GM12878 (cell line): Measurements from ENCODE around the gene DENND1A. TPM values are rescaled to one million over a fixed set of nuclear protein-coding genes. Genes with fewer than 3 reads are reported as not detected.

Experiments
- ATAC-seq: fragments of 200-7000 bp; cut with Tn5 transposase; 3 replicates; pipeline ENCODE4 v1.9.1; 2020; ENCODE audit warnings: mild to moderate bottlenecking, moderate library complexity
- BruUV-seq: library from RNA; stranded (reverse); fragments of 400-500 nt; replicated peaks from 2 replicates; lab custom pipeline; 2021; lab: Mats Ljungman, UMichigan
- CTCF ChIA-PET: fragments of 300-600 bp; sonication (Branson Sonifier 250); formaldehyde crosslinking; extraction: SDS; loops from one replicate; lab custom pipeline; 2021; ENCODE audit warnings: inconsistent platforms; lab: Yijun Ruan, JAX
- POLR2A ChIA-PET: fragments of 350-600 bp; formaldehyde crosslinking; extraction: SDS; loops from one replicate; lab custom pipeline; 2021; ENCODE audit warnings: inconsistent platforms; lab: Charles Lee
- RAD21 ChIA-PET: fragments of 300-600 bp; sonication (Branson Sonifier 250); formaldehyde crosslinking; loops from one replicate; lab custom pipeline; 2023; ENCODE audit warnings: antibody characterized with exemption; ENCODE audit not compliant: unreplicated experiment; lab: Charles Lee
- SMC1A ChIA-PET: fragments of 300-600 bp; sonication (Branson Sonifier 250); formaldehyde crosslinking; loops from one replicate; lab custom pipeline; 2023; ENCODE audit not compliant: unreplicated experiment, uncharacterized antibody; lab: Charles Lee
- DNase-seq: peaks from one replicate; pipeline ENCODE4 v3.0.0-alpha.2; 2011; ENCODE audit warnings: low read depth, low spot score
- FAIRE-seq: peaks from 3 replicates; lab custom pipeline; 2011; peaks lifted over from hg19 to GRCh38; lab: Jason Lieb, UNC
- H2AFZ ChIP-seq: 2 replicates; pipeline ENCODE4 v1.6.0; 2011; ENCODE audit warnings: low read depth, low read length, control low read depth; ENCODE audit not compliant: control insufficient read depth
- H3K27ac ChIP-seq: 2 replicates; pipeline ENCODE4 v1.5.1; 2011; ENCODE audit warnings: control low read depth; ENCODE audit not compliant: control insufficient read depth, insufficient read depth
- H3K27me3 ChIP-seq, 2 experiments: replicated peaks in 1 of 2; 2 replicates each; pipeline versions ENCODE4 v1.6.0 to v1.6.1; 2011; ENCODE audit warnings: low read length in 1 of 2; ENCODE audit not compliant: control insufficient read depth in 2 of 2, insufficient read depth in 2 of 2
- H3K36me3 ChIP-seq, 2 experiments: 2 replicates each; pipeline ENCODE4 v1.5.1; 2011; ENCODE audit warnings: low read length in 1 of 2; ENCODE audit not compliant: control insufficient read depth in 2 of 2, insufficient read depth in 2 of 2
- H3K4me1 ChIP-seq: 2 replicates; pipeline ENCODE4 v1.6.1; 2011; ENCODE audit warnings: mild to moderate bottlenecking, low read length, moderate library complexity, mixed read lengths; ENCODE audit not compliant: control insufficient read depth, insufficient read depth
- H3K4me2 ChIP-seq: 2 replicates; pipeline ENCODE4 v1.6.0; 2011; ENCODE audit warnings: control low read depth; ENCODE audit not compliant: control insufficient read depth, insufficient read depth
- H3K4me3 ChIP-seq: fragments of 200-600 bp; sonication (generic); 2 replicates; pipeline ENCODE4 v1.5.1; 2016
- H3K79me2 ChIP-seq: 2 replicates; pipeline ENCODE4 v1.6.0; 2011; ENCODE audit warnings: low read length; ENCODE audit not compliant: control insufficient read depth, insufficient read depth
- H3K9ac ChIP-seq: 2 replicates; pipeline ENCODE4 v1.8.0; 2011; ENCODE audit warnings: low read length, control low read depth, mixed read lengths; ENCODE audit not compliant: control insufficient read depth, insufficient read depth
- H3K9me3 ChIP-seq: replicated peaks from 3 replicates; pipeline ENCODE4 v1.5.1; 2011; ENCODE audit warnings: mild to moderate bottlenecking, low read length; ENCODE audit not compliant: control insufficient read depth, insufficient read depth
- H4K20me1 ChIP-seq: 2 replicates; pipeline ENCODE4 v1.6.0; 2011; ENCODE audit not compliant: control insufficient read depth, insufficient read depth
- ASH2L ChIP-seq: fragments of 300-600, 200-600 bp; sonication (generic); IDR thresholded peaks from 2 replicates; pipeline ENCODE4 v1.6.1; 2017; ENCODE audit warnings: low read depth, mild to moderate bottlenecking, borderline replicate concordance
- BCL3 ChIP-seq: IDR thresholded peaks from 2 replicates; pipeline ENCODE4 v1.6.1; 2011; ENCODE audit warnings: borderline replicate concordance, low read depth, mild to moderate bottlenecking, moderate library complexity, low read length; ENCODE audit not compliant: insufficient read depth, poor library complexity, severe bottlenecking
- BHLHE40 ChIP-seq, 2 experiments: fragments of 450-650 bp in 1 of 2; IDR thresholded peaks; 2 replicates each; pipeline ENCODE4 v1.6.1; 2011 to 2017; ENCODE audit warnings: low read depth in 2 of 2, borderline replicate concordance in 1 of 2, improper control_type of control experiment in 1 of 2, low read length in 1 of 2, mild to moderate bottlenecking in 1 of 2
- BMI1 ChIP-seq: fragments of 450-650 bp; IDR thresholded peaks from 2 replicates; pipeline ENCODE4 v1.6.1; 2016; ENCODE audit warnings: mild to moderate bottlenecking, moderate library complexity, borderline replicate concordance
- FOXM1 ChIP-seq: IDR thresholded peaks from 2 replicates; pipeline ENCODE4 v1.6.1; 2012; ENCODE audit warnings: low read depth, mild to moderate bottlenecking, inconsistent platforms, low read length, moderate library complexity
- KDM1A ChIP-seq: fragments of 200-600 bp; sonication (generic); IDR thresholded peaks from 2 replicates; pipeline ENCODE4 v1.6.1; 2016; ENCODE audit warnings: borderline replicate concordance
- MAX ChIP-seq: IDR thresholded peaks from 2 replicates; pipeline ENCODE4 v1.6.1; 2012; ENCODE audit warnings: low read depth, low read length, improper control_type of control experiment
- MTA3 ChIP-seq: IDR thresholded peaks from 2 replicates; pipeline ENCODE4 v1.6.1; 2012; ENCODE audit warnings: low read length, inconsistent platforms, borderline replicate concordance
- MYB ChIP-seq: fragments of 150-350 bp; IDR thresholded peaks from 2 replicates; pipeline ENCODE4 v1.6.1; 2014; ENCODE audit warnings: mild to moderate bottlenecking, low read depth, low read length, borderline replicate concordance
- NR2C1 ChIP-seq: fragments of 450-650 bp; IDR thresholded peaks from 2 replicates; pipeline ENCODE4 v1.6.1; 2017; ENCODE audit warnings: antibody characterized with exemption, mild to moderate bottlenecking, moderate library complexity
- PBX3 ChIP-seq: IDR thresholded peaks from 2 replicates; pipeline ENCODE4 v1.6.1; 2011; ENCODE audit warnings: mild to moderate bottlenecking, low read depth, low read length, moderate library complexity; ENCODE audit not compliant: insufficient replicate concordance
- RBBP5 ChIP-seq: fragments of 200-600 bp; sonication (generic); conservative IDR thresholded peaks from 2 replicates; pipeline ENCODE4 v1.6.1; 2016
- SPI1 ChIP-seq: IDR thresholded peaks from 2 replicates; pipeline ENCODE4 v1.6.1; 2011; ENCODE audit warnings: low read depth, mild to moderate bottlenecking, low read length, moderate library complexity, borderline replicate concordance; ENCODE audit not compliant: insufficient read depth
- TARDBP ChIP-seq: IDR thresholded peaks from 2 replicates; pipeline ENCODE4 v1.6.1; 2016; ENCODE audit warnings: borderline replicate concordance
- WRNIP1 ChIP-seq: IDR thresholded peaks from 2 replicates; pipeline ENCODE4 v1.6.1; 2011; ENCODE audit warnings: low read depth, low read length, improper control_type of control experiment, borderline replicate concordance
- YBX1 ChIP-seq: fragments of 450-650 bp; IDR thresholded peaks from 2 replicates; pipeline ENCODE4 v1.6.1; 2016; ENCODE audit warnings: antibody characterized with exemption
- WGBS: methylation state at CpG from one replicate; pipeline ENCODE4 v1.1.6; 2016; ENCODE audit warnings: low lambda C conversion rate; ENCODE audit not compliant: insufficient replicate concordance, insufficient coverage; ENCODE audit errors: missing lambda C conversion rate; 5-methylcytosine and 5-hydroxymethylcytosine counted together
- in situ Hi-C: fragments of 300-500 bp; cut with MboI; formaldehyde crosslinking; loops from 9 replicates; pipeline ENCODE4 v1.14.3; 2018; ENCODE audit warnings: mixed read lengths
- intact Hi-C: fragments of 100-400 bp; cut with micrococcal nuclease; formaldehyde crosslinking; loops from one replicate; pipeline ENCODE4 v1.14.2; 2022; ENCODE audit not compliant: unreplicated experiment
- polyA plus RNA-seq, 11 experiments: library from polyadenylated mRNA; depleted of rRNA in 4 of 11; unstranded in 6 of 11; stranded (reverse) in 5 of 11; fragments of >200 nt; fragmentation: Nextera tagmentation in 4 of 11; fragmentation: Illumina TruSeq in 1 of 11; extraction: Ambion mirVana in 4 of 11; extraction: Trizol in 1 of 11; gene quantifications; 1 replicate in 1 of 11; 2 replicates in 10 of 11; pipeline versions ENCODE4 v1.2.1 to v1.2.3, GENCODE V29; 2011 to 2016; ENCODE audit warnings: inconsistent platforms in 2 of 11, missing spikeins in 2 of 11, low read depth in 1 of 11
- total RNA-seq, 4 experiments: library from RNA; depleted of rRNA in 3 of 4; stranded (reverse); fragments of >200 nt in 3 of 4; fragmentation: Illumina TruSeq in 1 of 4; extraction: Trizol in 1 of 4; gene quantifications; 2 replicates each; pipeline versions ENCODE4 v1.2.1 to v1.2.3, GENCODE V29; 2013 to 2021
- TF ChIP-seq, protein P1 (sequence below): IDR thresholded peaks from 2 replicates; pipeline ENCODE4 v1.6.1; 2012; ENCODE audit warnings: mild to moderate bottlenecking, low read depth, low read length

The DENND1A gene
- total and polyA plus RNA-seq, 10 of the 15 experiments (the other 5 are each of a cell fraction or from before 2014, with no cell fraction given), result 14.1 to 48.6 (median 35.2) TPM

DNA sequence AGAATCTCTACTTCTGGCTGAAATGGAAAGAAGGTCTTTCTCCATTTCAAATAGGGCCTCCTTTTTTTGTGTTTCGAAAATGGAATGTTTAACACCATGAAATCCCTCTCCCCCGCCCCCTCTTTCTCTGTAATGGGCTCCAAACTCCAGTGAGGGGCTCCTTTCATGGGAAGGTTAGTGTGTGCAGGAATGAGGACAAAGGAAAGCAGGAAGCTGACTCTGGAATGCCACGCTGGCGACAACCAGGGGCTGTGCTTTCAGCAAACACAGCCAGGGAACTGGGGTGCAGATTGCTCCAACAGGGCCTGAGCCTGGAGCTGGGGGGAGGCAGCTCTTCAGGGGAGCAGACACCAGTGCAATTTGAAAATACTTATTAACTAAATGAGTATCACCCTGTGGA, 491.1 kb downstream of the DENND1A start:
- no peak overlapping the region for H3K27ac ChIP-seq
- BruUV-seq, result no TSS peak
- WGBS, result 91% methylated on average over 4 of the region's 4 CpGs
- no peaks in the 10 kb centered on the region for H3K9me3 ChIP-seq
- H3K79me2 ChIP-seq, result no peaks in the 10 kb centered on the region
- in situ Hi-C loops (no loop called here), intact Hi-C loops (no loop called here)
- H4K20me1 ChIP-seq, result no peaks in the 10 kb centered on the region
- ChIA-PET POLR2A (no interaction called here), CTCF (interaction anchor here (0.7 kb wide), 1 partner anchor 9 kb away, joined by 3 read pairs; no protein-coding TSS in a partner anchor), RAD21 (no interaction called here), SMC1A (no interaction called here)
- no peak for DNase-seq
- H2AFZ ChIP-seq, result no peak overlapping the region
- no peak for TF ChIP-seq WRNIP1
- no peak for TF ChIP-seq MYB
- TF ChIP-seq BHLHE40 (IDR thresholded peaks at IDR 0.05; ENCODE audit: borderline replicate concordance in 1 of 2, low read depth in 2 of 2, low read length in 1 of 2), result no peak
- no peak for TF ChIP-seq FOXM1
- no peak for TF ChIP-seq MTA3
- TF ChIP-seq NR2C1, result no peak
- no peak for TF ChIP-seq MAX
- TF ChIP-seq, protein P1, sequence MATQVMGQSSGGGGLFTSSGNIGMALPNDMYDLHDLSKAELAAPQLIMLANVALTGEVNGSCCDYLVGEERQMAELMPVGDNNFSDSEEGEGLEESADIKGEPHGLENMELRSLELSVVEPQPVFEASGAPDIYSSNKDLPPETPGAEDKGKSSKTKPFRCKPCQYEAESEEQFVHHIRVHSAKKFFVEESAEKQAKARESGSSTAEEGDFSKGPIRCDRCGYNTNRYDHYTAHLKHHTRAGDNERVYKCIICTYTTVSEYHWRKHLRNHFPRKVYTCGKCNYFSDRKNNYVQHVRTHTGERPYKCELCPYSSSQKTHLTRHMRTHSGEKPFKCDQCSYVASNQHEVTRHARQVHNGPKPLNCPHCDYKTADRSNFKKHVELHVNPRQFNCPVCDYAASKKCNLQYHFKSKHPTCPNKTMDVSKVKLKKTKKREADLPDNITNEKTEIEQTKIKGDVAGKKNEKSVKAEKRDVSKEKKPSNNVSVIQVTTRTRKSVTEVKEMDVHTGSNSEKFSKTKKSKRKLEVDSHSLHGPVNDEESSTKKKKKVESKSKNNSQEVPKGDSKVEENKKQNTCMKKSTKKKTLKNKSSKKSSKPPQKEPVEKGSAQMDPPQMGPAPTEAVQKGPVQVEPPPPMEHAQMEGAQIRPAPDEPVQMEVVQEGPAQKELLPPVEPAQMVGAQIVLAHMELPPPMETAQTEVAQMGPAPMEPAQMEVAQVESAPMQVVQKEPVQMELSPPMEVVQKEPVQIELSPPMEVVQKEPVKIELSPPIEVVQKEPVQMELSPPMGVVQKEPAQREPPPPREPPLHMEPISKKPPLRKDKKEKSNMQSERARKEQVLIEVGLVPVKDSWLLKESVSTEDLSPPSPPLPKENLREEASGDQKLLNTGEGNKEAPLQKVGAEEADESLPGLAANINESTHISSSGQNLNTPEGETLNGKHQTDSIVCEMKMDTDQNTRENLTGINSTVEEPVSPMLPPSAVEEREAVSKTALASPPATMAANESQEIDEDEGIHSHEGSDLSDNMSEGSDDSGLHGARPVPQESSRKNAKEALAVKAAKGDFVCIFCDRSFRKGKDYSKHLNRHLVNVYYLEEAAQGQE, result no peak
- TF ChIP-seq TARDBP, result no peak
- TF ChIP-seq YBX1, result no peak
- TF ChIP-seq SPI1, result no peak
- no peak for TF ChIP-seq BCL3
- TF ChIP-seq ASH2L, result no peak
- no peak for TF ChIP-seq BMI1
- no peak for TF ChIP-seq RBBP5
- no peak for TF ChIP-seq PBX3
- no peak for TF ChIP-seq KDM1A
- no peak for FAIRE-seq
- no peak overlapping the region for H3K9ac ChIP-seq
- H3K27me3 ChIP-seq, result no peaks in the 10 kb centered on the region
- no peak overlapping the region for H3K4me3 ChIP-seq
- ATAC-seq, result no peak
- H3K4me1 ChIP-seq, result no peaks in the 10 kb centered on the region
- H3K36me3 ChIP-seq, result peaks cover 3 to 11% of the 10 kb centered on the region in 2 experiments; a peak in 3 of 4 replicates
- no peak overlapping the region for H3K4me2 ChIP-seq
